Spinal cord (tissue), 10 donors: ENCODE data around the gene CBX1. TPM values are rescaled to one million over a fixed set of nuclear protein-coding genes. Genes with fewer than 3 reads are reported as not detected.

Source experiments
- DNase-seq, 6 donors: peaks; one replicate each; pipeline versions ENCODE4 v3.0.0 to v3.0.0-alpha.2; 2013 to 2015; ENCODE audit warnings: low spot score in 6 of 6, low read depth in 4 of 6
- H3K27ac ChIP-seq: one replicate; pipeline ENCODE4 v1.5.1; 2013; ENCODE audit warnings: low read depth, low read length, control low read depth
- H3K27me3 ChIP-seq: one replicate; pipeline ENCODE4 v1.6.1; 2013; ENCODE audit warnings: low read length; ENCODE audit not compliant: control insufficient read depth, insufficient read depth
- H3K36me3 ChIP-seq: one replicate; pipeline ENCODE4 v1.6.1; 2013; ENCODE audit warnings: low read length; ENCODE audit not compliant: control insufficient read depth, insufficient read depth
- H3K4me1 ChIP-seq: one replicate; pipeline ENCODE4 v1.6.1; 2013; ENCODE audit warnings: low read length; ENCODE audit not compliant: control insufficient read depth, insufficient read depth
- H3K4me3 ChIP-seq: one replicate; pipeline ENCODE4 v1.5.1; 2013; ENCODE audit warnings: low read depth, low read length, control low read depth
- H3K9me3 ChIP-seq: one replicate; pipeline ENCODE4 v1.6.1; 2013; ENCODE audit warnings: low read length; ENCODE audit not compliant: control insufficient read depth, insufficient read depth
- WGBS: methylation state at CpG from one replicate; pipeline ENCODE4 v1.1.5; 2013; ENCODE audit warnings: missing lambda C conversion rate; ENCODE audit not compliant: insufficient coverage; 5-methylcytosine and 5-hydroxymethylcytosine counted together
- polyA plus RNA-seq, 2 donors: library from polyadenylated mRNA; unstranded; fragments of 120-200 nt; gene quantifications; one replicate each; pipeline ENCODE4 v1.2.1, GENCODE V29; 2013; ENCODE audit not compliant: insufficient read length in 2 of 2
- small RNA-seq: library from RNA; depleted of rRNA; stranded (forward); fragments of <200 nt; gene quantifications from one replicate; pipeline ENCODE3, GENCODE V24; 2014; ENCODE audit warnings: low replicate concordance
- total RNA-seq, 2 donors: library from RNA; depleted of rRNA in 1 of 2; stranded (reverse); fragments of 120-200 nt in 1 of 2; fragments of >200 nt in 1 of 2; gene quantifications; one replicate each; pipeline versions ENCODE4 v1.2.3 to v1.2.4, GENCODE V29; 2013 to 2014
- donor health status: healthy.

The CBX1 gene
- total and polyA plus RNA-seq, 4 donors: 76.2 to 240 (median 160) TPM

- Histone ChIP-seq H3K36me3 (no peaks in the 10 kb centered on the region), H3K4me3 (peak overlapping the region; percentile 46), H3K4me1 (peaks cover 37% of the 10 kb centered on the region), H3K27ac (peak overlapping the region; percentile 94), H3K27me3 (no peaks in the 10 kb centered on the region), H3K9me3 (no peaks in the 10 kb centered on the region)
- peak in 2 of 6 donors; percentile 39 to 61 for DNase-seq
- 1% methylated on average over 50 of the region's 54 CpGs for WGBS
Observed at GRCh38 chr17:48024149-48025039, 76.9 kb downstream of the CBX1 start.

- under 1% methylated on average over 50 of the region's 54 CpGs for WGBS
- DNase-seq: peak in 3 of 6 donors; percentile 77 to 95 (median 94)
- H3K27me3 ChIP-seq: no peaks in the 10 kb centered on the region
Observed at GRCh38 chr17:48023400-48024148, 77.7 kb downstream of the CBX1 start.

DNA sequence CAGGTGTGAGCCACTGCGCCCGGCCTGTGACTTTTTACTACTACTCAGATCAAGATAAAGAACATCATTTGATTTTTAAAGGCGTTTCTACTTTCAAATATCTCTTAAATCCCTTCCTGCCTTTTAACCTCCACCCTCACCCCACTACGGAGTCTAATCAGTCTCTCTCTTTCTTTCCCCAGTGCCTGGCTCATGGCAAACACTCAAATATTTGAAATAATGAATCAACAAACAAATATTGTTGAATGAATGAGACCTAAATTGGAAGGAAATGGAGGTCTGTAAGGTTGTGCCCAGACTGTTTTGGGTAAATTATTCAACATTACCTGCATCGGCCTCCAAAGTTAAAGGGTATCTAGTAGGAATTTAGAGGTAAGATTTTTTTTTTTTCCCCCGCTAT, 78.4 kb downstream of the CBX1 start:
- H3K4me1 ChIP-seq: peaks cover 40% of the 10 kb centered on the region
- H3K9me3 ChIP-seq: no peaks in the 10 kb centered on the region
- 80% methylated on average over 3 of the region's 6 CpGs for WGBS
- no peaks in the 10 kb centered on the region for H3K27me3 ChIP-seq
- H3K27ac ChIP-seq: no peak overlapping the region
- no peaks in the 10 kb centered on the region for H3K36me3 ChIP-seq
- H3K4me3 ChIP-seq: no peak overlapping the region
- DNase-seq: no peak

More at GRCh38 chr17:48023400-48024148, 77.7 kb downstream of the CBX1 start:
- Histone ChIP-seq H3K4me1 (peaks cover 37% of the 10 kb centered on the region), H3K9me3 (no peaks in the 10 kb centered on the region), H3K4me3 (peak overlapping the region; percentile 53), H3K36me3 (no peaks in the 10 kb centered on the region), H3K27ac (peak overlapping the region; percentile 94)

- 100% methylated on average over 2 of the region's 5 CpGs for whole genome bisulfite sequencing
Observed at GRCh38 chr17:48021934-48022333, 79.3 kb downstream of the CBX1 start.

More at GRCh38 chr17:48021934-48022333, 79.3 kb downstream of the CBX1 start:
- DNase-seq: no peak
- Histone ChIP-seq H3K4me3 (no peak overlapping the region), H3K27ac (no peak overlapping the region), H3K9me3 (no peaks in the 10 kb centered on the region), H3K36me3 (no peaks in the 10 kb centered on the region), H3K4me1 (peaks cover 42% of the 10 kb centered on the region), H3K27me3 (no peaks in the 10 kb centered on the region)

Small RNAs within 50 kb of the gene (small RNA-seq; reads per million reads assigned to genes)
- gene AC004477.2 (not detected), gene MIR152 (328 reads per million, percentile 99 among the genes with 10 or more reads in this experiment), gene RNU6-1201P (not detected)

Other genes starting within 250 kb of the CBX1 start
- 1 to 10 TPM; 1.6 to 3.3 TPM for gene SP2, start 205.2 kb downstream of the CBX1 start, total RNA-seq
- gene SP2, start 205.2 kb downstream of the CBX1 start, polyA plus RNA-seq: 10 to 100 TPM; 25.5 to 25.9 TPM
- gene PNPO, start 159.9 kb downstream of the CBX1 start, total RNA-seq: 10 to 100 TPM; 22.4 to 24.0 TPM
- 10 to 100 TPM; 26.0 to 26.7 TPM for gene PNPO, start 159.9 kb downstream of the CBX1 start, polyA plus RNA-seq
- gene PRR15L, start 143.6 kb downstream of the CBX1 start, total RNA-seq: under 1 TPM in 1 of 2 donors, not detected in 1; 0.17 TPM
- gene PRR15L, start 143.6 kb downstream of the CBX1 start, polyA plus RNA-seq: under 1 TPM in 1 of 2 donors, not detected in 1; 0.27 TPM
- gene CDK5RAP3, start 130.4 kb downstream of the CBX1 start, total RNA-seq: 100 to 1,000 TPM in 1 of 2 donors, 10 to 100 TPM in 1; 77.0 to 147 TPM
- 100 to 1,000 TPM; 128 to 147 TPM for gene CDK5RAP3, start 130.4 kb downstream of the CBX1 start, polyA plus RNA-seq
- gene COPZ2, start 63.7 kb downstream of the CBX1 start, total RNA-seq: 100 to 1,000 TPM in 1 of 2 donors, 10 to 100 TPM in 1; 27.1 to 137 TPM
- 10 to 100 TPM in 1 of 2 donors, 1 to 10 TPM in 1; 7.8 to 35.6 TPM for gene COPZ2, start 63.7 kb downstream of the CBX1 start, polyA plus RNA-seq
- gene NFE2L1, start 53.1 kb downstream of the CBX1 start, total RNA-seq: 10 to 100 TPM; 87.4 to 94.2 TPM
- gene NFE2L1, start 53.1 kb downstream of the CBX1 start, polyA plus RNA-seq: 100 to 1,000 TPM; 139 to 148 TPM
- gene SNX11, start 6.3 kb upstream of the CBX1 start, total RNA-seq: 10 to 100 TPM; 13.4 to 18.9 TPM
- 10 to 100 TPM; 23.4 to 30.0 TPM for gene SNX11, start 6.3 kb upstream of the CBX1 start, polyA plus RNA-seq